Measurements from ENCODE around the gene TYROBP. TPM values are rescaled to one million over a fixed set of nuclear protein-coding genes. Genes with fewer than 3 reads are reported as not detected.

The TYROBP gene
- total and polyA plus RNA-seq, 2 of the 8 experiments (the other 6 are each of a cell fraction or from before 2014, with no cell fraction given) = 0.18 TPM; not detected in 1

DNA sequence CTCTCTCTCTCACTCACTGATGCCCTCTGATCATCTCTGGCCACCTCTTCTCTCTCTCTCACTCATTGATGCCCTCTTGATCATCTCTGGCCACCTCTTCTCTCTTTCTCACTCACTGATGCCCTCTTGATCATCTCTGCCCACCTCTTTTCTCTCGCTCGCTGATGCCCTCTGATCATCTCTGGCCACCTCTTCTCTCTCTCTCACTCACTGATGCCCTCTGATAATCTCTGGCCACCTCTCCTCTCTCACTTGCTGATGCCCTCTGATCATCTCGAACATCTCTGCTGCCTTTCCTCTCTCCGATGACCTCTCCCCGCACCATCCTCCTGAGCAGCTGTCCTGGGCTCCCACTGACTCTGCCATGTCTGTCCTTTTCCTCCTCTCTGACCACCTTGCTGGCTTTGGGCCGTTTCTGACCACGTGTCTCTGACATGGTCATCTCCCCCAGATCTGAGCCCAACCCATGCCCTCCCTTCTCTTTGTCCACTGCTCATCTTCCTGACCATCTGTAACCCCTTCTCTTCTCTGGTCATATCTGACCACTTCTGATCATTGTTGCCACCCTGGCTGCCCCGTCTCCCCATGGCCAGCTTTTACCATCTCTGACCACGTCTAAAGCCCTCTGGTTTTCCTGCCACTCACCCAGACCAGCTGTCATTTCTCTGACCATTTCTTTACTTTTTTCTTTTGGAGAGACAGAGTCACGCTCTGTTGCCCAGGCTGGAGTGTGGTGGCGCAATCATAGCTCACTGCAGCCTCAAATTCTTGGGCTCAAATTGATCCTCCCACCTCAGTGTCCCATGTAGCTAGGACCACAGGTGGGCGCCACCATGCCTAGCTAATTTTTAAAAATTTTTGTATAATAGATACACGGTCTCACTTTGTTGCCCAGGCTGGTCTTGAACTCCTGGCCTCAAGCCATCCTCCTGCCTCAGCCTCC lies 30.5 kb upstream of the TYROBP start:
- DNase-seq (ENCODE audit: low read depth in 1 of 2, low spot score in 2 of 2) = no peak
- FAIRE-seq = no peak
- no peak overlapping the region for H3K27ac ChIP-seq (ENCODE audit: low read depth, low read length)
- H4K91ac ChIP-seq (replicated peaks; ENCODE audit: insufficient read length, low read length) = no peak overlapping the region
- POLR2A ChIA-PET (ENCODE audit: partially characterized antibody) = no interaction called here
- no peak overlapping the region for H2BK15ac ChIP-seq (ENCODE audit: low read length)
- no peak overlapping the region for H3K18ac ChIP-seq (ENCODE audit: extremely low read depth, low read length)
- H2AK5ac ChIP-seq (ENCODE audit: low read depth, low read length) = no peak overlapping the region
- H4K20me1 ChIP-seq (replicated peaks in 1 of 2; ENCODE audit: control insufficient read depth in 1 of 2, insufficient read depth in 2 of 2, low read length in 2 of 2) = peaks cover 0 to 14% of the 10 kb centered on the region in 2 experiments
- CTCF ChIA-PET (ENCODE audit: partially characterized antibody) = interaction anchor here (1.0 to 1.2 kb wide), 3 partner anchors 32 to 55 kb away, joined by 3 read pairs; no protein-coding TSS in a partner anchor
- no peak overlapping the region for H2BK5ac ChIP-seq (ENCODE audit: low read depth, low read length)
- no peak overlapping the region for H2AFZ ChIP-seq (ENCODE audit: low read length)
- no peak overlapping the region; a peak in 1 of 7 replicates for H3K9ac ChIP-seq (replicated peaks in 1 of 4; ENCODE audit: extremely low read depth in 1 of 4, low read depth in 3 of 4, low read length in 3 of 4)
- H3K4me1 ChIP-seq (replicated peaks in 1 of 4; ENCODE audit: control insufficient read depth in 3 of 4, insufficient read depth in 4 of 4, low read length in 3 of 4) = peaks cover 0 to 13% (median 3%) of the 10 kb centered on the region in 4 experiments; a peak in 4 of 7 replicates
- H3K14ac ChIP-seq (ENCODE audit: insufficient read length) = no peak overlapping the region
- H3K79me2 ChIP-seq (ENCODE audit: control insufficient read depth in 1 of 2, insufficient read depth in 2 of 2, low read length in 2 of 2) = peaks cover 0 to 6% of the 10 kb centered on the region in 2 experiments; a peak in 1 of 4 replicates
- H3K23ac ChIP-seq (ENCODE audit: insufficient read length) = no peak overlapping the region
- peaks cover 0 to 14% (median 1%) of the 10 kb centered on the region in 4 experiments; a peak in 1 of 8 replicates for H3K36me3 ChIP-seq (ENCODE audit: control insufficient read depth in 2 of 4, insufficient read depth in 4 of 4, low read length in 3 of 4)
- H3K4ac ChIP-seq (replicated peaks; ENCODE audit: insufficient read length, low read depth, low read length) = peak overlapping the region; percentile 53
- H2BK20ac ChIP-seq (ENCODE audit: low read length) = no peak overlapping the region
- H4K5ac ChIP-seq (ENCODE audit: insufficient read length, low read depth, low read length) = no peak overlapping the region
- H3K4me2 ChIP-seq (ENCODE audit: insufficient read depth in 1 of 2, low read depth in 2 of 2, low read length in 2 of 2) = peak overlapping the region; percentile 66 to 88
- TF ChIP-seq YY1 (IDR thresholded peaks at IDR 0.05; ENCODE audit: low read depth, low read length) (no peak), CTBP2 (IDR thresholded peaks at IDR 0.05; ENCODE audit: borderline replicate concordance, insufficient read depth, insufficient read length, low read length) (no peak), CEBPB (IDR thresholded peaks at IDR 0.05; ENCODE audit: low read depth, low read length) (peak; percentile 42; the same call in 1 of the 2 replicates), CHD1 (IDR thresholded peaks at IDR 0.05; ENCODE audit: low read depth, low read length) (no peak)
- TF ChIP-seq, protein P1, sequence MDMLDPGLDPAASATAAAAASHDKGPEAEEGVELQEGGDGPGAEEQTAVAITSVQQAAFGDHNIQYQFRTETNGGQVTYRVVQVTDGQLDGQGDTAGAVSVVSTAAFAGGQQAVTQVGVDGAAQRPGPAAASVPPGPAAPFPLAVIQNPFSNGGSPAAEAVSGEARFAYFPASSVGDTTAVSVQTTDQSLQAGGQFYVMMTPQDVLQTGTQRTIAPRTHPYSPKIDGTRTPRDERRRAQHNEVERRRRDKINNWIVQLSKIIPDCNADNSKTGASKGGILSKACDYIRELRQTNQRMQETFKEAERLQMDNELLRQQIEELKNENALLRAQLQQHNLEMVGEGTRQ (IDR thresholded peaks at IDR 0.05; ENCODE audit: low read length) = no peak
- no peaks in the 10 kb centered on the region for H3K9me3 ChIP-seq (ENCODE audit: insufficient read depth in 2 of 2, low read depth in 1 of 2, low read length in 1 of 2)
- WGBS, 2 experiments (ENCODE audit: extremely low coverage in 1 of 2, insufficient coverage in 1 of 2, insufficient read length in 1 of 2, insufficient replicate concordance in 2 of 2, low coverage in 1 of 2, low lambda C conversion rate in 2 of 2, missing lambda C conversion rate in 1 of 2) = 84% methylated on average over 13 of the region's 13 CpGs; no CpG with 5 or more reads in 1 of the 2 experiments
- H4K8ac ChIP-seq (ENCODE audit: extremely low read depth, insufficient read depth, low read length) = no peak overlapping the region
- H3K23me2 ChIP-seq (ENCODE audit: low read depth, low read length) = peaks cover 13% of the 10 kb centered on the region; the same call in 1 of the 2 replicates
- H2BK120ac ChIP-seq (replicated peaks; ENCODE audit: low read depth, low read length) = no peak overlapping the region
- H3K4me3 ChIP-seq (ENCODE audit: extremely low read depth in 1 of 4, insufficient read depth in 2 of 4, low read depth in 3 of 4, low read length in 4 of 4) = peak overlapping the region in 3 of 4 experiments; percentile 63 to 96 (median 71); a peak in 3 of 8 replicates
- H3K56ac ChIP-seq (replicated peaks; ENCODE audit: insufficient read length, low read depth, low read length) = no peak overlapping the region
- H3K27me3 ChIP-seq (replicated peaks in 1 of 4; ENCODE audit: control insufficient read depth in 3 of 4, extremely low read depth in 1 of 4, insufficient read depth in 3 of 4, low read length in 3 of 4) = no peaks in the 10 kb centered on the region; a peak in 1 of 7 replicates
- H3K79me1 ChIP-seq (ENCODE audit: low read depth, low read length) = peaks cover 2% of the 10 kb centered on the region; the same call in 1 of the 2 replicates
- H2BK12ac ChIP-seq (ENCODE audit: low read depth, low read length) = no peak overlapping the region

Data from H1 (cell line).